Colonic mucosa (tissue), 4 donors: ENCODE results near the gene ESR2. TPM values are rescaled to one million over a fixed set of nuclear protein-coding genes. Genes with fewer than 3 reads are reported as not detected.

Experiments used
- DNase-seq: peaks from one replicate; pipeline ENCODE4 v3.0.0-alpha.2; 2020
- H3K27ac ChIP-seq: fragments of 200-600 bp; one replicate; pipeline ENCODE4 v1.8.0; 2021
- H3K27me3 ChIP-seq: fragments of 200-600 bp; one replicate; pipeline ENCODE4 v1.8.0; 2021
- H3K36me3 ChIP-seq: fragments of 200-600 bp; one replicate; pipeline ENCODE4 v1.8.0; 2021
- H3K4me1 ChIP-seq: fragments of 200-600 bp; one replicate; pipeline ENCODE4 v1.8.0; 2021; ENCODE audit warnings: mild to moderate bottlenecking
- H3K4me3 ChIP-seq: fragments of 200-600 bp; one replicate; pipeline ENCODE4 v1.8.0; 2021
- H3K9ac ChIP-seq, 2 donors: one replicate each; pipeline ENCODE4 v1.7.0; 2013; ENCODE audit warnings: control low read depth in 2 of 2, low read depth in 2 of 2, low read length in 2 of 2
- H3K9me3 ChIP-seq: fragments of 200-600 bp; one replicate; pipeline ENCODE4 v1.8.0; 2021
- CTCF ChIP-seq: fragments of 200-600 bp; IDR thresholded peaks from one replicate; pipeline ENCODE4 v1.8.0; 2022; ENCODE audit warnings: antibody characterized with exemption, mild to moderate bottlenecking
- intact Hi-C: fragments of 100-400 bp; cut with DNase I; formaldehyde crosslinking; loops from one replicate; pipeline ENCODE4 v1.14.1; 2022
- total RNA-seq, 2 donors: library from RNA; stranded (reverse); fragmentation: NEBNext Ultra II Directional in 1 of 2; extraction: Animal tissue kit (Norgen Biotek cat#: 25700) in 1 of 2; gene quantifications; one replicate each; pipeline ENCODE4 v1.2.1, GENCODE V29; 2021
- donor health status: healthy.
- donor health status: DM: no; HTN: no; CAD: no.
- donor health status: DM: no; HTN: no; CAD: no.

The ESR2 gene
- total RNA-seq, result under 1 TPM; 0.42 to 0.85 TPM

- Histone ChIP-seq H3K4me1 (no peaks in the 10 kb centered on the region), H3K36me3 (no peaks in the 10 kb centered on the region), H3K9ac (peak within 1 kb of the TSS; percentile 43 to 57), H3K27me3 (peaks cover 5% of the 10 kb centered on the region), H3K27ac (no peak within 1 kb of the TSS), H3K4me3 (peak within 1 kb of the TSS; percentile 38), H3K9me3 (no peaks in the 10 kb centered on the region)
- DNase-seq, result peak; percentile 35
- TF ChIP-seq CTCF, result no peak
- intact Hi-C loops, result loop anchor here (10.0 kb wide), 1 partner anchor 499 kb away; no protein-coding TSS in a partner anchor
Observed at GRCh38 chr14:64293976-64294671, at the start of gene ESR2. Gene ESR2, minus strand, starts transcription at chr14:64294371. Its CDS starts 11,386 bp downstream, at chr14:64282985.

DNA sequence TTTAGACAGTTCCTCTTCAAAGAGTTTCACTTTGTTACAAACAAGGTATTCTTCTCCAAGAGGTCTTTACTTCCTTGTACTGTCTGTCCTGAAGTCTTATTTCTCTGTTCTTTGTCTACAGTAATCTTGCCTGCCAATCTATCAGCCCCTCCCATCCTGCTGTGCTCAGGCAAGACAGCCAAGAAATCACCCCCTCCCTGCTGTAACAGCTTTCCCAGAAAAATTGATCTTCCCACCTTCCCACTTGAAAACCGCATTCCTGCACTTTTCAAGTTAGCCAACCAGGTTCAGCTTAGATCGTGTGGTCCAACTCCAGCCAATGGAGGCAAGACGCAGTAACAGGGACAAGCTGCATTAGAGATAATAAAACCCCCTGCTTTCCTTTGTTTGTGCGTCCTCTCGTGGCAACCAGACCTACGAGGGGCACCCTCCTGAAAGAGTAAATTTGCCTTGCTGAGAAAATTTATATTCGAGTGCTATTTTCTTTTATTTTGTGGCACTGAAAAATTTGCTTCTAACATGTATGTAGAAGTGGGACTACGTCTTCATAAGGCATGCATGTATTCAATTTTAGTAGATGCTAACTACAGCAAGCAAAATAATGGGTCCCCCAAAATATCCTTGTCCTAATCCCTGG is 46.5 kb upstream of the ESR2 start:
- Histone ChIP-seq H3K9me3 (no peaks in the 10 kb centered on the region), H3K4me3 (no peak overlapping the region), H3K9ac (no peak overlapping the region), H3K36me3 (no peaks in the 10 kb centered on the region), H3K4me1 (no peaks in the 10 kb centered on the region), H3K27me3 (no peaks in the 10 kb centered on the region), H3K27ac (no peak overlapping the region)
- no peak for DNase-seq
- intact Hi-C loops, result loop anchor here (5.0 to 10.0 kb wide), 2 partner anchors 92 to 294 kb away; no protein-coding TSS in a partner anchor
- TF ChIP-seq CTCF, result no peak

DNA sequence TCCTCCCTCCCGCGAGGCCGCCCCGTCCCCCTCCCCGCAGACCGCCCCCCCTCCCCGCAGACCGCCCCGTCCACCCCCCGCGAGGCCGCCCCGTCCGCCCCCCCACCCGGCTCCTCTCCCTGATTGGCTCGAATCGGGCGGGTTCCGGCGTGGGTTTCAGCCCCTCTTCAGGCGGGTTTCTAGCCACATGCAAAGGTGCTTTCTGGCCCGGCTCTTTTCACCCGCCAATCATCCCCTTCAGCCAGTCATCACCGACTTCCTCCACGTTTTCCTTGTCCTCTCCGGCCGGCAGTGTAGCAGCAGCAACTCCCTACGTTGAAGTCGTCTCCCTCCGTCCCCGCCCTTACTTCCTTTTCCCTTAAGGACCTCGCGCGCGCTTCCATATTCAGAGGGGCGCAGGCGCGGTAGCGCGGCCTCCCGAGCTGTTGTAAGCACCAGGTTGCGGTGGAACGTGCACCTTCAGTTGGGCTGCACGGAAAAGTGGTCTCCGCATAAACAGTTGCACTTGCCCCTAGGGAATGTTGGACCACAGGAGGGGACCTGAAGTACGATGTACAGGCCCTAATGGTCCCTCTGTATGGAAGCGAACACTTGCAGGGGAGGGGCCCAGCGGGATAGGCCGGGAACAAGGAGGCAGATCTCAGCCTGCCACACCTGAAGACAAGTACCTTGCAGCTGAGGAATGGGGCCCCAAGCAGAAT is 44.6 kb upstream of the ESR2 start:
- TF ChIP-seq CTCF, result no peak
- peak; percentile 97 for DNase-seq
- Histone ChIP-seq H3K27ac (peak overlapping the region; percentile 89), H3K9ac (peak overlapping the region; percentile 72 to 86), H3K27me3 (no peaks in the 10 kb centered on the region), H3K4me3 (peak overlapping the region; percentile 76), H3K36me3 (no peaks in the 10 kb centered on the region), H3K4me1 (no peaks in the 10 kb centered on the region), H3K9me3 (no peaks in the 10 kb centered on the region)
- intact Hi-C loops, result no loop called here

- Histone ChIP-seq H3K4me3 (peak overlapping the region; percentile 76), H3K9me3 (no peaks in the 10 kb centered on the region), H3K27ac (peak overlapping the region; percentile 89), H3K9ac (peak overlapping the region; percentile 79 to 86), H3K4me1 (no peaks in the 10 kb centered on the region), H3K27me3 (no peaks in the 10 kb centered on the region), H3K36me3 (no peaks in the 10 kb centered on the region)
- TF ChIP-seq CTCF, result no peak
- peak; percentile 68 for DNase-seq
- intact Hi-C loops, result no loop called here
Observed at GRCh38 chr14:64337888-64338615, 43.9 kb upstream of the ESR2 start.

GRCh38 chr14:64329149-64329548 is 35.0 kb upstream of the ESR2 start:
- Histone ChIP-seq H3K4me1 (no peaks in the 10 kb centered on the region), H3K4me3 (no peak overlapping the region), H3K9me3 (no peaks in the 10 kb centered on the region), H3K27ac (no peak overlapping the region), H3K36me3 (no peaks in the 10 kb centered on the region), H3K27me3 (no peaks in the 10 kb centered on the region), H3K9ac (no peak overlapping the region)
- intact Hi-C loops, result no loop called here
- no peak for TF ChIP-seq CTCF
- no peak for DNase-seq
